Mammary epithelial cell (primary cell): ENCODE measurements around the gene NCL.

ENCODE experiments used
- EZH2 ChIP-seq: IDR thresholded peaks from 2 replicates; pipeline ENCODE4 v1.6.1; 2012; ENCODE audit warnings: low read length, inconsistent platforms, borderline replicate concordance
- TF ChIP-seq, protein P1 (sequence below), 2 donors: IDR thresholded peaks in 1 of 2; conservative IDR thresholded peaks in 1 of 2; 2 replicates each; pipeline ENCODE4 v1.5.1; 2011 to 2012; ENCODE audit warnings: inconsistent platforms in 2 of 2, low read length in 2 of 2, mild to moderate bottlenecking in 2 of 2, control low read depth in 1 of 2, low read depth in 1 of 2; ENCODE audit not compliant: insufficient read depth in 1 of 2; ENCODE audit errors: extremely low read depth in 1 of 2

DNA sequence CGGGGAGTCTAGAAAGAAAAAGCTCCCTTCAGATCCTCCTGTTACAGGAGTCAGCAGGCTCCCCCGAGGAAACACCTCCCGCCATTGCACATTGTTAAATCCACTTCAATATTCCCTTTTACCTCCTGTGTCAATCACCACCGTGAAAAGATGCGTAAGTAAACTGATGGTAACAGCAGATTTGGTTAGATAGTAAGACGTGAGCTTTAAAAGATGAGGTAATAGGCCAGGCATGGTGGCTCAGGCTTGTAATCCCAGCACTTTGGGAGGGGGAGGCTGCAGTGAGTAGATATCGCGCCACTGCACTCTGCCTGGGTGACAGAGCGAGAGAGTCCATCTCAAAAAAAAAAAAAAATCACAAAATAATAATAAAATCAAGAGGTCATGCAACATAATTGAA, 15.2 kb upstream of the NCL start:
- no peak for TF ChIP-seq EZH2
- TF ChIP-seq, protein P1, sequence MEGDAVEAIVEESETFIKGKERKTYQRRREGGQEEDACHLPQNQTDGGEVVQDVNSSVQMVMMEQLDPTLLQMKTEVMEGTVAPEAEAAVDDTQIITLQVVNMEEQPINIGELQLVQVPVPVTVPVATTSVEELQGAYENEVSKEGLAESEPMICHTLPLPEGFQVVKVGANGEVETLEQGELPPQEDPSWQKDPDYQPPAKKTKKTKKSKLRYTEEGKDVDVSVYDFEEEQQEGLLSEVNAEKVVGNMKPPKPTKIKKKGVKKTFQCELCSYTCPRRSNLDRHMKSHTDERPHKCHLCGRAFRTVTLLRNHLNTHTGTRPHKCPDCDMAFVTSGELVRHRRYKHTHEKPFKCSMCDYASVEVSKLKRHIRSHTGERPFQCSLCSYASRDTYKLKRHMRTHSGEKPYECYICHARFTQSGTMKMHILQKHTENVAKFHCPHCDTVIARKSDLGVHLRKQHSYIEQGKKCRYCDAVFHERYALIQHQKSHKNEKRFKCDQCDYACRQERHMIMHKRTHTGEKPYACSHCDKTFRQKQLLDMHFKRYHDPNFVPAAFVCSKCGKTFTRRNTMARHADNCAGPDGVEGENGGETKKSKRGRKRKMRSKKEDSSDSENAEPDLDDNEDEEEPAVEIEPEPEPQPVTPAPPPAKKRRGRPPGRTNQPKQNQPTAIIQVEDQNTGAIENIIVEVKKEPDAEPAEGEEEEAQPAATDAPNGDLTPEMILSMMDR (conservative IDR thresholded peaks at IDR 0.05 in 1 of 2, IDR thresholded peaks at IDR 0.05 in 1 of 2; ENCODE audit: extremely low read depth in 1 of 2, insufficient read depth in 1 of 2, low read depth in 1 of 2, low read length in 2 of 2), result no peak
